ENCODE results near the gene UBL3. TPM values are rescaled to one million over a fixed set of nuclear protein-coding genes. Genes with fewer than 3 reads are reported as not detected.

The UBL3 gene
- total RNA-seq (34.1 TPM), polyA plus RNA-seq (ENCODE audit: insufficient read depth, low read depth, low replicate concordance) (18.1 TPM)
- long read RNA-seq, donor 1, full-length matches to known transcripts = 9 of 9 reads
- long read RNA-seq, donor 1, partial matches to known transcripts = 0 of 9 reads
- long read RNA-seq, donor 1, other reads (novel, unspliced or antisense) = 0 of 9 reads
- long read RNA-seq, donor 2, full-length matches to known transcripts = 12 of 12 reads
- long read RNA-seq, donor 2, partial matches to known transcripts = 0 of 12 reads
- long read RNA-seq, donor 2, other reads (novel, unspliced or antisense) = 0 of 12 reads
- long read RNA-seq, donor 3, full-length matches to known transcripts = 21 of 21 reads
- long read RNA-seq, donor 3, partial matches to known transcripts = 0 of 21 reads
- long read RNA-seq, donor 3, other reads (novel, unspliced or antisense) = 0 of 21 reads
- long read RNA-seq, donor 4, full-length matches to known transcripts = 13 of 18 reads
- long read RNA-seq, donor 4, partial matches to known transcripts = 5 of 18 reads
- long read RNA-seq, donor 4, other reads (novel, unspliced or antisense) = 0 of 18 reads
- long read RNA-seq, donor 5, full-length matches to known transcripts = 1 of 1 reads
- long read RNA-seq, donor 5, partial matches to known transcripts = 0 of 1 reads
- long read RNA-seq, donor 5, other reads (novel, unspliced or antisense) = 0 of 1 reads
- long read RNA-seq, donor 6, full-length matches to known transcripts = 4 of 4 reads
- long read RNA-seq, donor 6, partial matches to known transcripts = 0 of 4 reads
- long read RNA-seq, donor 6, other reads (novel, unspliced or antisense) = 0 of 4 reads
- long read RNA-seq, donor 7, full-length matches to known transcripts = 49 of 55 reads
- long read RNA-seq, donor 7, partial matches to known transcripts = 0 of 55 reads
- long read RNA-seq, donor 7, other reads (novel, unspliced or antisense) = 6 of 55 reads
- long read RNA-seq, donor 8, full-length matches to known transcripts = 15 of 15 reads
- long read RNA-seq, donor 8, partial matches to known transcripts = 0 of 15 reads
- long read RNA-seq, donor 8, other reads (novel, unspliced or antisense) = 0 of 15 reads
- long read RNA-seq, donor 9, full-length matches to known transcripts = 9 of 9 reads
- long read RNA-seq, donor 9, partial matches to known transcripts = 0 of 9 reads
- long read RNA-seq, donor 9, other reads (novel, unspliced or antisense) = 0 of 9 reads
- long read RNA-seq, donor 10, full-length matches to known transcripts = 15 of 15 reads
- long read RNA-seq, donor 10, partial matches to known transcripts = 0 of 15 reads
- long read RNA-seq, donor 10, other reads (novel, unspliced or antisense) = 0 of 15 reads

- no peaks in the 10 kb centered on the region for H3K27me3 ChIP-seq (ENCODE audit: control insufficient read depth, insufficient read depth, low read length)
- no peak for TF ChIP-seq CTCF (IDR thresholded peaks at IDR 0.05; ENCODE audit: borderline replicate concordance, extremely low read depth, insufficient read depth)
- peak within 1 kb of the TSS; percentile 64 to 91 (median 68) for H3K9ac ChIP-seq (ENCODE audit: low read length in 3 of 3)
- H3K36me3 ChIP-seq (ENCODE audit: control insufficient read depth in 2 of 3, insufficient read depth in 3 of 3, low read length in 3 of 3) = no peaks in the 10 kb centered on the region
- intact Hi-C loops (cut with DNase I) = no loop called here
- peak within 1 kb of the TSS; percentile 96 to 99 for H3K27ac ChIP-seq (ENCODE audit: low read depth in 2 of 2, low read length in 2 of 2)
- DNase-seq (peak; percentile 99), FAIRE-seq (no peak)
- no peaks in the 10 kb centered on the region for H3K9me3 ChIP-seq (ENCODE audit: control insufficient read depth in 2 of 3, insufficient read depth in 1 of 3, low read length in 3 of 3)
- peaks cover 0 to 6% (median 0%) of the 10 kb centered on the region in 3 donors for H3K4me1 ChIP-seq (ENCODE audit: control insufficient read depth in 2 of 3, insufficient read depth in 2 of 3, low read depth in 1 of 3, low read length in 3 of 3)
- H3K4me3 ChIP-seq (ENCODE audit: low read length in 3 of 3) = peak within 1 kb of the TSS; percentile 85 to 96 (median 90)
Observed at GRCh38 chr13:29850213-29850898, at the start of gene UBL3. Gene UBL3, minus strand, starts transcription at chr13:29850617. Its CDS starts 1,079 bp downstream, at chr13:29849538.

- Histone ChIP-seq H3K4me3 (ENCODE audit: low read length in 3 of 3) (no peak overlapping the region), H3K9me3 (ENCODE audit: control insufficient read depth in 2 of 3, insufficient read depth in 1 of 3, low read length in 3 of 3) (no peaks in the 10 kb centered on the region), H3K27me3 (ENCODE audit: control insufficient read depth, insufficient read depth, low read length) (no peaks in the 10 kb centered on the region), H3K27ac (ENCODE audit: low read depth in 2 of 2, low read length in 2 of 2) (no peak overlapping the region), H3K9ac (ENCODE audit: low read length in 3 of 3) (no peak overlapping the region), H3K4me1 (ENCODE audit: control insufficient read depth in 2 of 3, insufficient read depth in 2 of 3, low read depth in 1 of 3, low read length in 3 of 3) (no peaks in the 10 kb centered on the region), H3K36me3 (ENCODE audit: control insufficient read depth in 2 of 3, insufficient read depth in 3 of 3, low read length in 3 of 3) (no peaks in the 10 kb centered on the region)
- TF ChIP-seq CTCF (IDR thresholded peaks at IDR 0.05; ENCODE audit: borderline replicate concordance, extremely low read depth, insufficient read depth) = no peak
- intact Hi-C loops (cut with DNase I) = no loop called here
- DNase-seq (no peak), FAIRE-seq (no peak)
Observed at GRCh38 chr13:29897102-29897501, 46.7 kb upstream of the UBL3 start.

GRCh38 chr13:29893438-29893837 is 43.0 kb upstream of the UBL3 start:
- DNase-seq (no peak), FAIRE-seq (no peak)
- no peak overlapping the region for H3K9ac ChIP-seq (ENCODE audit: low read length in 3 of 3)
- H3K27me3 ChIP-seq (ENCODE audit: control insufficient read depth, insufficient read depth, low read length) = no peaks in the 10 kb centered on the region
- intact Hi-C loops (cut with DNase I) = no loop called here
- H3K4me3 ChIP-seq (ENCODE audit: low read length in 3 of 3) = no peak overlapping the region
- no peaks in the 10 kb centered on the region for H3K36me3 ChIP-seq (ENCODE audit: control insufficient read depth in 2 of 3, insufficient read depth in 3 of 3, low read length in 3 of 3)
- no peak for TF ChIP-seq CTCF (IDR thresholded peaks at IDR 0.05; ENCODE audit: borderline replicate concordance, extremely low read depth, insufficient read depth)
- H3K9me3 ChIP-seq (ENCODE audit: control insufficient read depth in 2 of 3, insufficient read depth in 1 of 3, low read length in 3 of 3) = no peaks in the 10 kb centered on the region
- no peaks in the 10 kb centered on the region for H3K4me1 ChIP-seq (ENCODE audit: control insufficient read depth in 2 of 3, insufficient read depth in 2 of 3, low read depth in 1 of 3, low read length in 3 of 3)
- H3K27ac ChIP-seq (ENCODE audit: low read depth in 2 of 2, low read length in 2 of 2) = no peak overlapping the region

All from kidney (tissue), 22 donors.